Effector memory CD8-positive, alpha-beta T cell (primary cell): ENCODE results near the gene ZFYVE27.

Experiments used
- ATAC-seq: fragments of 150-1000 bp; cut with Tn5 transposase; replicated peaks from 2 replicates; pipeline ENCODE4 v1.10.0; 2021; ENCODE audit warnings: mild to moderate bottlenecking, moderate library complexity
- DNase-seq, 3 experiments: peaks; one replicate each; pipeline ENCODE4 v3.0.0; 2021
- H3K27ac Mint-ChIP-seq, 2 donors: one replicate each; pipeline ENCODE4 v1.8.0; 2022; ENCODE audit warnings: mild to moderate bottlenecking in 2 of 2, mixed read lengths in 2 of 2, moderate library complexity in 2 of 2
- H3K27me3 Mint-ChIP-seq, 2 donors: one replicate each; pipeline ENCODE4 v1.8.0; 2022; ENCODE audit warnings: mixed read lengths in 2 of 2
- H3K36me3 Mint-ChIP-seq: one replicate; pipeline ENCODE4 v1.8.0; 2022; ENCODE audit warnings: mild to moderate bottlenecking, moderate library complexity, mixed read lengths; ENCODE audit not compliant: insufficient read depth
- H3K4me1 Mint-ChIP-seq, 2 donors: one replicate each; pipeline ENCODE4 v1.8.0; 2022; ENCODE audit warnings: low read depth in 2 of 2, mixed read lengths in 2 of 2
- H3K4me3 Mint-ChIP-seq, 2 donors: one replicate each; pipeline ENCODE4 v1.8.0; 2022; ENCODE audit warnings: mild to moderate bottlenecking in 2 of 2, mixed read lengths in 2 of 2, moderate library complexity in 2 of 2
- H3K9me3 Mint-ChIP-seq, 2 donors: one replicate each; pipeline ENCODE4 v1.8.0; 2022; ENCODE audit warnings: mixed read lengths in 2 of 2

The ZFYVE27 gene

GRCh38 chr10:97708976-97709946 lies 27.7 kb upstream of the ZFYVE27 start:
- ATAC-seq (no peak), DNase-seq (peak; percentile 22 to 33 (median 32))
- Mint-ChIP-seq H3K4me1 (peaks cover 11 to 13% of the 10 kb centered on the region in 2 donors), H3K27ac (no peak overlapping the region), H3K9me3 (no peaks in the 10 kb centered on the region), H3K36me3 (peaks cover 3% of the 10 kb centered on the region), H3K4me3 (no peak overlapping the region), H3K27me3 (peaks cover 19 to 53% of the 10 kb centered on the region in 2 donors)

GRCh38 chr10:97711640-97712572 lies 25.0 kb upstream of the ZFYVE27 start:
- Mint-ChIP-seq H3K9me3 (no peaks in the 10 kb centered on the region), H3K4me1 (peaks cover 12 to 17% of the 10 kb centered on the region in 2 donors), H3K36me3 (peaks cover 3% of the 10 kb centered on the region), H3K4me3 (peak overlapping the region; percentile 98 to 99), H3K27me3 (peaks cover 19 to 35% of the 10 kb centered on the region in 2 donors), H3K27ac (no peak overlapping the region)
- DNase-seq (no peak), ATAC-seq (no peak)

GRCh38 chr10:97713339-97713825 lies 23.5 kb upstream of the ZFYVE27 start, which contains the start of gene MARVELD1:
TSS of gene MARVELD1 (plus strand) at chr10:97713730. CDS start at chr10:97713877, 147 bp downstream.
- peaks cover 12 to 17% of the 10 kb centered on the region in 2 donors for H3K4me1 Mint-ChIP-seq
- no peaks in the 10 kb centered on the region for H3K9me3 Mint-ChIP-seq
- peak within 1 kb of the TSS; percentile 98 to 99 for H3K4me3 Mint-ChIP-seq
- ATAC-seq (no peak), DNase-seq (no peak)
- peaks cover 19 to 30% of the 10 kb centered on the region in 2 donors for H3K27me3 Mint-ChIP-seq
- peaks cover 3% of the 10 kb centered on the region for H3K36me3 Mint-ChIP-seq
- peak within 1 kb of the TSS; percentile 88 to 94 for H3K27ac Mint-ChIP-seq

GRCh38 chr10:97713826-97714400 lies 23.0 kb upstream of the ZFYVE27 start:
- Mint-ChIP-seq H3K27me3 (peaks cover 19 to 24% of the 10 kb centered on the region in 2 donors), H3K4me1 (peaks cover 12 to 17% of the 10 kb centered on the region in 2 donors), H3K27ac (peak overlapping the region; percentile 88 to 94), H3K9me3 (no peaks in the 10 kb centered on the region), H3K36me3 (peaks cover 3% of the 10 kb centered on the region), H3K4me3 (peak overlapping the region; percentile 98 to 99)
- DNase-seq, result peak; percentile 39 to 58 (median 48)
- ATAC-seq, result peak; percentile 89

GRCh38 chr10:97714401-97715258 lies 22.3 kb upstream of the ZFYVE27 start:
- H3K36me3 Mint-ChIP-seq, result peaks cover 3% of the 10 kb centered on the region
- no peaks in the 10 kb centered on the region for H3K9me3 Mint-ChIP-seq
- H3K27me3 Mint-ChIP-seq, result peaks cover 12 to 17% of the 10 kb centered on the region in 2 donors
- ATAC-seq, result peak; percentile 22
- peak overlapping the region; percentile 98 to 99 for H3K4me3 Mint-ChIP-seq
- H3K27ac Mint-ChIP-seq, result peak overlapping the region; percentile 88 to 94
- no peak for DNase-seq
- peaks cover 12 to 17% of the 10 kb centered on the region in 2 donors for H3K4me1 Mint-ChIP-seq

- Mint-ChIP-seq H3K4me3 (peak overlapping the region; percentile 98 to 99), H3K9me3 (no peaks in the 10 kb centered on the region), H3K4me1 (peaks cover 12 to 17% of the 10 kb centered on the region in 2 donors), H3K36me3 (peaks cover 3% of the 10 kb centered on the region), H3K27ac (no peak overlapping the region), H3K27me3 (peaks cover 12 to 16% of the 10 kb centered on the region in 2 donors)
- ATAC-seq (no peak), DNase-seq (no peak)
These were observed 21.6 kb upstream of the ZFYVE27 start for GRCh38 chr10:97715259-97715874.

- Mint-ChIP-seq H3K4me1 (peaks cover 8 to 16% of the 10 kb centered on the region in 2 donors), H3K9me3 (no peaks in the 10 kb centered on the region), H3K27me3 (peaks cover 5 to 6% of the 10 kb centered on the region in 2 donors), H3K4me3 (no peak overlapping the region), H3K36me3 (peaks cover 3% of the 10 kb centered on the region), H3K27ac (peak overlapping the region in 1 of 2 donors; percentile 38)
- DNase-seq, result no peak
- ATAC-seq, result no peak
These were observed 19.3 kb upstream of the ZFYVE27 start for GRCh38 chr10:97717627-97718026.

GRCh38 chr10:97718178-97718577 lies 18.8 kb upstream of the ZFYVE27 start:
- Mint-ChIP-seq H3K9me3 (no peaks in the 10 kb centered on the region), H3K27me3 (peaks cover 0 to under 1% of the 10 kb centered on the region in 2 donors), H3K4me1 (peaks cover 5 to 11% of the 10 kb centered on the region in 2 donors), H3K36me3 (peaks cover 3% of the 10 kb centered on the region), H3K4me3 (no peak overlapping the region), H3K27ac (no peak overlapping the region)
- ATAC-seq, result no peak
- no peak for DNase-seq

GRCh38 chr10:97718659-97719142 lies 18.2 kb upstream of the ZFYVE27 start:
- Mint-ChIP-seq H3K27me3 (no peaks in the 10 kb centered on the region), H3K27ac (no peak overlapping the region), H3K4me1 (peaks cover 5 to 8% of the 10 kb centered on the region in 2 donors), H3K9me3 (no peaks in the 10 kb centered on the region), H3K36me3 (peaks cover 3% of the 10 kb centered on the region), H3K4me3 (no peak overlapping the region)
- DNase-seq, result no peak
- ATAC-seq, result no peak

- H3K4me3 Mint-ChIP-seq, result no peak overlapping the region
- no peak for DNase-seq
- no peak for ATAC-seq
- no peaks in the 10 kb centered on the region for H3K9me3 Mint-ChIP-seq
- H3K4me1 Mint-ChIP-seq, result peaks cover under 1 to 1% of the 10 kb centered on the region in 2 donors
- H3K36me3 Mint-ChIP-seq, result no peaks in the 10 kb centered on the region
- peaks cover 5 to 7% of the 10 kb centered on the region in 2 donors for H3K27me3 Mint-ChIP-seq
- no peak overlapping the region for H3K27ac Mint-ChIP-seq
These were observed 17.3 kb upstream of the ZFYVE27 start for GRCh38 chr10:97719602-97720001.

- ATAC-seq (no peak), DNase-seq (no peak)
- peaks cover 16 to 22% of the 10 kb centered on the region in 2 donors for H3K27me3 Mint-ChIP-seq
- no peak overlapping the region for H3K27ac Mint-ChIP-seq
- H3K4me1 Mint-ChIP-seq, result no peaks in the 10 kb centered on the region
- H3K36me3 Mint-ChIP-seq, result no peaks in the 10 kb centered on the region
- H3K4me3 Mint-ChIP-seq, result no peak overlapping the region
- H3K9me3 Mint-ChIP-seq, result no peaks in the 10 kb centered on the region
These were observed 14.8 kb upstream of the ZFYVE27 start for GRCh38 chr10:97721871-97722780.
